Cardiac fibroblast (primary cell): ENCODE data around the gene HORMAD2.
A peak's percentile ranks its signal among the peaks of the same experiment; 100 is the strongest.
"Not testable (repeated sequence)": the region's sequence is repeated elsewhere in the genome, so short reads cannot be mapped to it uniquely, and the experiment has no call there.

Experiments
- DNase-seq, 2 donors: peaks; one replicate each; pipeline versions ENCODE4 v3.0.0 to v3.0.0-alpha.2; 2010; ENCODE audit warnings: low read depth in 2 of 2
- H3K4me3 ChIP-seq, 2 donors: replicated peaks in 1 of 2; 1 replicate in 1 of 2; 2 replicates in 1 of 2; pipeline ENCODE4 v1.5.1; 2011; ENCODE audit warnings: low read depth in 2 of 2, low read length in 2 of 2, mild to moderate bottlenecking in 2 of 2, moderate library complexity in 1 of 2
- TF ChIP-seq, protein P1 (sequence below): IDR thresholded peaks from one replicate; pipeline ENCODE4 v1.5.1; 2011; ENCODE audit warnings: low read depth, mild to moderate bottlenecking, low read length, inconsistent platforms

The HORMAD2 gene

GRCh38 chr22:30196141-30196879 is 116.0 kb downstream of the HORMAD2 start:
- peak; percentile 99 to 100 for DNase-seq
- TF ChIP-seq, protein P1, sequence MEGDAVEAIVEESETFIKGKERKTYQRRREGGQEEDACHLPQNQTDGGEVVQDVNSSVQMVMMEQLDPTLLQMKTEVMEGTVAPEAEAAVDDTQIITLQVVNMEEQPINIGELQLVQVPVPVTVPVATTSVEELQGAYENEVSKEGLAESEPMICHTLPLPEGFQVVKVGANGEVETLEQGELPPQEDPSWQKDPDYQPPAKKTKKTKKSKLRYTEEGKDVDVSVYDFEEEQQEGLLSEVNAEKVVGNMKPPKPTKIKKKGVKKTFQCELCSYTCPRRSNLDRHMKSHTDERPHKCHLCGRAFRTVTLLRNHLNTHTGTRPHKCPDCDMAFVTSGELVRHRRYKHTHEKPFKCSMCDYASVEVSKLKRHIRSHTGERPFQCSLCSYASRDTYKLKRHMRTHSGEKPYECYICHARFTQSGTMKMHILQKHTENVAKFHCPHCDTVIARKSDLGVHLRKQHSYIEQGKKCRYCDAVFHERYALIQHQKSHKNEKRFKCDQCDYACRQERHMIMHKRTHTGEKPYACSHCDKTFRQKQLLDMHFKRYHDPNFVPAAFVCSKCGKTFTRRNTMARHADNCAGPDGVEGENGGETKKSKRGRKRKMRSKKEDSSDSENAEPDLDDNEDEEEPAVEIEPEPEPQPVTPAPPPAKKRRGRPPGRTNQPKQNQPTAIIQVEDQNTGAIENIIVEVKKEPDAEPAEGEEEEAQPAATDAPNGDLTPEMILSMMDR = no peak
- H3K4me3 ChIP-seq = no peak overlapping the region

DNA sequence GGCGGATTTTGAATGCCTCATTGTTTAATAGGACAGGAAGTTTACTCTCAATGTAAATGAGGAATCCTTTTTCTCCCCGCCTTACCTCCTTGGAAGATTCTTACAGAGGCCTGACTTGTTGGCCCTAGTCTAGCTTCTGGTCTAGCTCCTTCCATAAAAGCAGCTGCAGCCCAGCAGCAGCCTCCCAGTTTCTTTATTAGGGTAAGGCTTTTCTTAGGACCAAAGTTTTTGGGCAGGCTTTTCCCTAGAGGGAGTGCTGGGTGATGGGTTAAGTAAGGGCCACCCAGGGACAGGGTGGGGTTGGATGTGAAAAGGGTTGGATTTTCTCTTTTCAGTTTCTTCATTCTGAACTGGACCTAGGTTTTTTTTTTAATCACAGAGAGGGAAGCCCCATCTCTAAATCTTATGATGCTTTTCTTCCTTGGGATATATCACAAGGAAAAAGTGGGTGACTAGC is 116.6 kb downstream of the HORMAD2 start:
- DNase-seq = no peak

GRCh38 chr22:30197389-30197788 is 117.1 kb downstream of the HORMAD2 start:
- DNase-seq = no peak
- no peak overlapping the region for H3K4me3 ChIP-seq
- TF ChIP-seq, protein P1 = no peak

More for the DNA sequence above, 116.6 kb downstream of the HORMAD2 start:
- H3K4me3 ChIP-seq = no peak overlapping the region
- TF ChIP-seq, protein P1 = no peak

GRCh38 chr22:30198152-30198825 is 118.0 kb downstream of the HORMAD2 start:
- peak; percentile 41 to 44 for DNase-seq
- no peak overlapping the region for H3K4me3 ChIP-seq
- TF ChIP-seq, protein P1 = no peak

GRCh38 chr22:30198921-30199320 is 118.7 kb downstream of the HORMAD2 start:
- TF ChIP-seq, protein P1 = no peak
- DNase-seq = no peak
- no peak overlapping the region for H3K4me3 ChIP-seq

DNA sequence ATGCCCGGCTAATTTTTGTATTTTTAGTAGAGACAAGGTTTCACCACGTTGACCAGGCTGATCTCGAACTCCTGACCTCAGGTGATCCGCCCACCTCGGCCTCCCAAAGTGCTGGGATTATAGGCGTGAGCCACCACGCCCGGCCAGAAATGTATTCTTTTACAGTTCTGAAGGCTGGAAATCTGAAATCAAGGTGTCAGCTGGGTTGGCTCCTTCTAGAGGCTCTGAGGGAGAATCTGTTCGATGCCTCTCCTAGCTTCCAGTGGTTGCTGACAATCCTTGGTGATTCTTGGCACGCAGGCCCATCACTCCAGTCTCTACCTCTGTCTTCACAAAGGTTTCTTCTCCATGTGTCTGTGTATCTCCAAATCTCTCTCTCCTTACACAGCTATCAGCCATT is 120.6 kb downstream of the HORMAD2 start:
- not testable (repeated sequence) for DNase-seq, H3K4me3 ChIP-seq

DNA sequence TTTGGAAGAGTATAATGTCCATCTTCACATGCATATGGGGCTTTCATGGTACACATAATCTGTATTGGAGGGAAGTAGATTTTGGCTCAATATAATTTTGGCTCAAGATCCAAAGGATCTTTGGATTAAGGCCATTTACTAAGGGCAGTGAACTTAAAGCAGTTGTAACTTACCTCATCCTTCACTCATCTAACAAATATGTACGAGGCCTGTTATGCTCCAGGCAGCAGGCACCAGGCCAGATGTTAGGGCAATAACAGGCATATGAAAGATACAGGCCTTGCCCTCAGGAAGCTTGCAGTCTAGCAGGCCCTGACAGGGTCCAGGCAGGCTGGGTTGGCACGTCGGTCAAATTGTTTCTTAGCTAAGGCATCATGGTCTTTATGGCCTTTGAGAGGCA is 121.7 kb downstream of the HORMAD2 start:
- TF ChIP-seq, protein P1 = no peak
- H3K4me3 ChIP-seq = no peak overlapping the region
- peak; percentile 88 to 96 for DNase-seq
